Activated CD8-positive, alpha-beta T cell treated with anti-CD3 and anti-CD28 coated beads for 36 hours (primary cell): ENCODE data around the gene ATP5ME. TPM values are rescaled to one million over a fixed set of nuclear protein-coding genes. Genes with fewer than 3 reads are reported as not detected.

ENCODE experiments used
- ATAC-seq: fragments of 200-7000 bp; cut with Tn5 transposase; one replicate; pipeline ENCODE4 v1.10.0; 2021; ENCODE audit warnings: mild to moderate bottlenecking, moderate library complexity
- CTCF ChIA-PET: fragments of 350-600 bp; sonication (Branson Sonifier 250); formaldehyde crosslinking; loops from one replicate; lab custom pipeline; 2021; ENCODE audit warnings: antibody characterized with exemption; lab: Charles Lee
- POLR2A ChIA-PET: fragments of 350-600 bp; sonication (Branson Sonifier 250); formaldehyde crosslinking; loops from one replicate; lab custom pipeline; 2021; ENCODE audit warnings: antibody characterized with exemption; lab: Charles Lee
- DNase-seq: peaks from one replicate; pipeline ENCODE4 v3.0.0-alpha.2; 2020
- H3K27ac Mint-ChIP-seq: one replicate; pipeline ENCODE4 v1.8.0; 2021; ENCODE audit warnings: mild to moderate bottlenecking, mixed read lengths
- H3K27me3 Mint-ChIP-seq: one replicate; pipeline ENCODE4 v1.8.0; 2021; ENCODE audit warnings: mixed read lengths
- H3K36me3 Mint-ChIP-seq: one replicate; pipeline ENCODE4 v1.8.0; 2021; ENCODE audit warnings: low read depth, mixed read lengths
- H3K4me1 Mint-ChIP-seq: one replicate; pipeline ENCODE4 v1.8.0; 2021; ENCODE audit warnings: low read depth, mixed read lengths
- H3K4me3 Mint-ChIP-seq: one replicate; pipeline ENCODE4 v1.8.0; 2021; ENCODE audit warnings: mild to moderate bottlenecking, moderate library complexity, mixed read lengths
- H3K9me3 Mint-ChIP-seq: one replicate; pipeline ENCODE4 v1.8.0; 2021; ENCODE audit warnings: mixed read lengths
- CTCF ChIP-seq: fragments of 200-600 bp; IDR thresholded peaks from one replicate; pipeline ENCODE4 v1.8.0; 2022; ENCODE audit warnings: antibody characterized with exemption, mild to moderate bottlenecking
- intact Hi-C: fragments of 100-400 bp; cut with micrococcal nuclease; formaldehyde crosslinking; loops from one replicate; pipeline ENCODE4 v1.10.0; 2022
- total RNA-seq, 2 experiments: library from RNA; stranded (reverse); gene quantifications; one replicate each; pipeline ENCODE4 v1.2.3, GENCODE V29; 2021

ATP5ME gene
- total RNA-seq, 2 experiments from 2014 or later, result 221 to 234 TPM

- ATAC-seq (no peak), DNase-seq (no peak)
- no peak overlapping the region for H3K27ac Mint-ChIP-seq
- intact Hi-C loops, result no loop called here
- H3K36me3 Mint-ChIP-seq, result no peaks in the 10 kb centered on the region
- ChIA-PET CTCF (no interaction called here), POLR2A (no interaction called here)
- no peaks in the 10 kb centered on the region for H3K4me1 Mint-ChIP-seq
- H3K4me3 Mint-ChIP-seq, result no peak overlapping the region
- TF ChIP-seq CTCF, result no peak
- H3K27me3 Mint-ChIP-seq, result peaks cover 5% of the 10 kb centered on the region
- peaks cover 5% of the 10 kb centered on the region for H3K9me3 Mint-ChIP-seq
Observed at GRCh38 chr4:627347-628125, 46.5 kb downstream of the ATP5ME start.

GRCh38 chr4:626201-627091, 47.6 kb downstream of the ATP5ME start:
- Mint-ChIP-seq H3K27me3 (peaks cover 7% of the 10 kb centered on the region), H3K27ac (no peak overlapping the region), H3K36me3 (no peaks in the 10 kb centered on the region), H3K9me3 (peaks cover 4% of the 10 kb centered on the region), H3K4me1 (no peaks in the 10 kb centered on the region), H3K4me3 (no peak overlapping the region)
- no peak for ATAC-seq
- ChIA-PET CTCF (no interaction called here), POLR2A (no interaction called here)
- DNase-seq, result no peak
- TF ChIP-seq CTCF, result no peak
- intact Hi-C loops, result no loop called here

- Mint-ChIP-seq H3K27me3 (peaks cover 7% of the 10 kb centered on the region), H3K4me1 (no peaks in the 10 kb centered on the region), H3K27ac (no peak overlapping the region), H3K4me3 (no peak overlapping the region), H3K9me3 (peaks cover 2% of the 10 kb centered on the region), H3K36me3 (no peaks in the 10 kb centered on the region)
- ATAC-seq (no peak), DNase-seq (no peak)
- ChIA-PET CTCF (no interaction called here), POLR2A (no interaction called here)
- no peak for TF ChIP-seq CTCF
- intact Hi-C loops, result no loop called here
Observed at GRCh38 chr4:625631-626161, 48.4 kb downstream of the ATP5ME start.

- ATAC-seq, result no peak
- Mint-ChIP-seq H3K27me3 (peaks cover 10% of the 10 kb centered on the region), H3K36me3 (no peaks in the 10 kb centered on the region), H3K27ac (no peak within 1 kb of the TSS), H3K4me3 (no peak within 1 kb of the TSS), H3K4me1 (no peaks in the 10 kb centered on the region), H3K9me3 (peaks cover 2% of the 10 kb centered on the region)
- DNase-seq, result no peak
- POLR2A ChIA-PET, result no interaction called here
- CTCF ChIA-PET, result no interaction called here
- TF ChIP-seq CTCF, result no peak
- intact Hi-C loops, result no loop called here
Observed at GRCh38 chr4:624705-625590, 49.1 kb downstream of the ATP5ME start, which contains the start of gene PDE6B. PDE6B (plus strand) TSS chr4:625573; CDS start chr4:625627, 54 bp downstream.
